Suprapubic skin (tissue), 4 donors: Measurements from ENCODE around the gene DOK5. TPM values are rescaled to one million over a fixed set of nuclear protein-coding genes. Genes with fewer than 3 reads are reported as not detected.
"Not testable (repeated sequence)": the region's sequence is repeated elsewhere in the genome, so short reads cannot be mapped to it uniquely, and the experiment has no call there.

Experiments
- DNase-seq, 2 donors: peaks; one replicate each; pipeline ENCODE4 v3.0.0-alpha.2; 2019; ENCODE audit warnings: low spot score in 2 of 2
- H3K27ac ChIP-seq: fragments of 200-600 bp; sonication (generic); one replicate; pipeline ENCODE4 v1.5.1; 2019
- H3K27me3 ChIP-seq: fragments of 200-600 bp; sonication (generic); one replicate; pipeline ENCODE4 v1.5.1; 2019
- H3K36me3 ChIP-seq: fragments of 200-600 bp; sonication (generic); one replicate; pipeline ENCODE4 v1.5.1; 2019
- H3K4me1 ChIP-seq: fragments of 200-600 bp; sonication (generic); one replicate; pipeline ENCODE4 v1.5.1; 2019
- H3K4me3 ChIP-seq: fragments of 200-600 bp; sonication (generic); one replicate; pipeline ENCODE4 v1.5.1; 2019; ENCODE audit warnings: mild to moderate bottlenecking
- H3K9me3 ChIP-seq: fragments of 200-600 bp; sonication (generic); one replicate; pipeline ENCODE4 v1.5.1; 2019
- EP300 ChIP-seq: sonication (generic); formaldehyde crosslinking; IDR thresholded peaks from one replicate; pipeline ENCODE4 v1.6.1; 2017; ENCODE audit warnings: antibody characterized with exemption
- POLR2A ChIP-seq, 2 donors: fragments of 450-650 bp; IDR thresholded peaks; one replicate each; pipeline ENCODE4 v1.6.1; 2017; ENCODE audit warnings: antibody characterized with exemption in 2 of 2, mild to moderate bottlenecking in 2 of 2, moderate library complexity in 2 of 2
- POLR2AphosphoS5 ChIP-seq, 3 donors: sonication (generic); formaldehyde crosslinking; IDR thresholded peaks; one replicate each; pipeline ENCODE4 v1.6.1; 2017; ENCODE audit warnings: antibody characterized with exemption in 3 of 3
- WGBS: methylation state at CpG from one replicate; pipeline ENCODE4 v1.1.5; 2018; 5-methylcytosine and 5-hydroxymethylcytosine counted together
- total RNA-seq, 4 donors: library from RNA; depleted of rRNA; stranded (reverse); fragments of >200 nt; gene quantifications; one replicate each; pipeline ENCODE4 v1.1.0, GENCODE V29; 2016
- TF ChIP-seq, protein P1 (sequence below), 2 donors: fragments of 200-600 bp in 1 of 2; fragments of 450-650 bp in 1 of 2; sonication (generic) in 1 of 2; IDR thresholded peaks; one replicate each; pipeline ENCODE4 v1.5.1; 2016 to 2019; ENCODE audit warnings: antibody characterized with exemption in 2 of 2, mild to moderate bottlenecking in 1 of 2, moderate library complexity in 1 of 2

The DOK5 gene
- total RNA-seq, 4 donors from 2014 or later, result 0.23 to 1.2 (median 0.89) TPM; not detected in 1

GRCh38 chr20:54474866-54475265, 527 bp upstream of the DOK5 start:
- 17% methylated on average over 10 of the region's 10 CpGs for WGBS
- Histone ChIP-seq H3K36me3 (no peaks in the 10 kb centered on the region), H3K27me3 (peaks cover 47% of the 10 kb centered on the region), H3K4me1 (peaks cover 20% of the 10 kb centered on the region), H3K9me3 (no peaks in the 10 kb centered on the region), H3K4me3 (peak overlapping the region; percentile 58), H3K27ac (no peak overlapping the region)
- no peak for DNase-seq
- TF ChIP-seq POLR2A (IDR thresholded peaks at IDR 0.05) (no peak), EP300 (no peak), POLR2AphosphoS5 (IDR thresholded peaks at IDR 0.05) (no peak)
- TF ChIP-seq, protein P1, sequence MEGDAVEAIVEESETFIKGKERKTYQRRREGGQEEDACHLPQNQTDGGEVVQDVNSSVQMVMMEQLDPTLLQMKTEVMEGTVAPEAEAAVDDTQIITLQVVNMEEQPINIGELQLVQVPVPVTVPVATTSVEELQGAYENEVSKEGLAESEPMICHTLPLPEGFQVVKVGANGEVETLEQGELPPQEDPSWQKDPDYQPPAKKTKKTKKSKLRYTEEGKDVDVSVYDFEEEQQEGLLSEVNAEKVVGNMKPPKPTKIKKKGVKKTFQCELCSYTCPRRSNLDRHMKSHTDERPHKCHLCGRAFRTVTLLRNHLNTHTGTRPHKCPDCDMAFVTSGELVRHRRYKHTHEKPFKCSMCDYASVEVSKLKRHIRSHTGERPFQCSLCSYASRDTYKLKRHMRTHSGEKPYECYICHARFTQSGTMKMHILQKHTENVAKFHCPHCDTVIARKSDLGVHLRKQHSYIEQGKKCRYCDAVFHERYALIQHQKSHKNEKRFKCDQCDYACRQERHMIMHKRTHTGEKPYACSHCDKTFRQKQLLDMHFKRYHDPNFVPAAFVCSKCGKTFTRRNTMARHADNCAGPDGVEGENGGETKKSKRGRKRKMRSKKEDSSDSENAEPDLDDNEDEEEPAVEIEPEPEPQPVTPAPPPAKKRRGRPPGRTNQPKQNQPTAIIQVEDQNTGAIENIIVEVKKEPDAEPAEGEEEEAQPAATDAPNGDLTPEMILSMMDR (IDR thresholded peaks at IDR 0.05), result no peak

- H3K27me3 ChIP-seq, result peaks cover 55% of the 10 kb centered on the region
- no peaks in the 10 kb centered on the region for H3K36me3 ChIP-seq
- H3K4me1 ChIP-seq, result peaks cover 20% of the 10 kb centered on the region
- DNase-seq, result peak in 1 of 2 donors; percentile 52
- no peaks in the 10 kb centered on the region for H3K9me3 ChIP-seq
- 4% methylated on average over 23 of the region's 32 CpGs for WGBS
- TF ChIP-seq EP300 (no peak), POLR2AphosphoS5 (IDR thresholded peaks at IDR 0.05) (no peak), POLR2A (IDR thresholded peaks at IDR 0.05) (no peak)
- TF ChIP-seq, protein P1 (IDR thresholded peaks at IDR 0.05), result no peak
- H3K27ac ChIP-seq, result no peak overlapping the region
- peak overlapping the region; percentile 58 for H3K4me3 ChIP-seq
These were observed 996 bp downstream of the DOK5 start for GRCh38 chr20:54476169-54477009.

GRCh38 chr20:54477191-54477955, 2.0 kb downstream of the DOK5 start:
- DNase-seq, result no peak
- peaks cover 55% of the 10 kb centered on the region for H3K27me3 ChIP-seq
- WGBS, result 21% methylated on average over 3 of the region's 3 CpGs
- TF ChIP-seq, protein P1 (IDR thresholded peaks at IDR 0.05), result no peak
- TF ChIP-seq POLR2A (IDR thresholded peaks at IDR 0.05) (no peak), EP300 (no peak), POLR2AphosphoS5 (IDR thresholded peaks at IDR 0.05) (no peak)
- no peaks in the 10 kb centered on the region for H3K9me3 ChIP-seq
- H3K36me3 ChIP-seq, result no peaks in the 10 kb centered on the region
- H3K4me1 ChIP-seq, result peaks cover 20% of the 10 kb centered on the region
- H3K27ac ChIP-seq, result no peak overlapping the region
- H3K4me3 ChIP-seq, result peak overlapping the region; percentile 58

DNA sequence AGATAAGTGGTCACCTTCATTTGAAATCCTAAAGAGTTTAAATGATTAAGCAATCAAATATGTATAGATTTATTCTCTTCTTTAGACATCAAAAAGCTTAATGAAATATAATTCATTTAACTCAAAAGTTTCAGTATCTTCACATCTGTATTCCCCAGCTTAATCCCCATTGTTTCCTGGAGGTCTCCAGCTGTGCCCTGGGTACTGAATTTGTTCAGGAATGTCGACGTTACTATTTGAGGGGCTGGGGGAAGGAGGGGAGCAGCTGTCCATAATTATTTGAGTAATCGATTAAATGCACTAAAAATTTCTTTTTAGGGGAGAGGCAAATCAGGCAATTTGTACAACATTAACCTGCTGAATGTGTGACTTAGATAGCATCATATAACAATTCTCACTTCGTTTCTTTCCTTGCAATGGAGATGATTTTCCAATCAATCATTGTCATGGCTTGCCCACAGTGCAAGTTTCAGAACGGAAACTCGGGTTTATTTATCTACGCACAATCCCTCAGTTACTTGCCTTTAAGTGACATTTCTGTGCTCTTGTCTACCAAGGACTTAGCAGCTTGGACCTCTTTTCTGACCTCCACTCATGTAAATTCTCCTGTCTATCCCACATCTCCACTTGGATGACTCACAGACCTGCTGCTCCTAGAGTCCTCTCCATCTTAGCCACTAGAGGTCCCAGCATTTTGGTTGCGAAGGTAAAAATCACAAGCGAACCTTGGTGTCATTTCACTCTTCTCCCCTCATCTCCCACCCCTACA, 3.9 kb downstream of the DOK5 start:
- Histone ChIP-seq H3K36me3 (no peaks in the 10 kb centered on the region), H3K4me3 (no peak overlapping the region), H3K27me3 (peaks cover 59% of the 10 kb centered on the region), H3K4me1 (peaks cover 20% of the 10 kb centered on the region), H3K27ac (no peak overlapping the region), H3K9me3 (no peaks in the 10 kb centered on the region)
- DNase-seq, result no peak
- WGBS, result 58% methylated on average over 9 of the region's 9 CpGs
- TF ChIP-seq EP300 (no peak), POLR2A (IDR thresholded peaks at IDR 0.05) (no peak), POLR2AphosphoS5 (IDR thresholded peaks at IDR 0.05) (no peak)
- TF ChIP-seq, protein P1 (IDR thresholded peaks at IDR 0.05), result no peak

DNA sequence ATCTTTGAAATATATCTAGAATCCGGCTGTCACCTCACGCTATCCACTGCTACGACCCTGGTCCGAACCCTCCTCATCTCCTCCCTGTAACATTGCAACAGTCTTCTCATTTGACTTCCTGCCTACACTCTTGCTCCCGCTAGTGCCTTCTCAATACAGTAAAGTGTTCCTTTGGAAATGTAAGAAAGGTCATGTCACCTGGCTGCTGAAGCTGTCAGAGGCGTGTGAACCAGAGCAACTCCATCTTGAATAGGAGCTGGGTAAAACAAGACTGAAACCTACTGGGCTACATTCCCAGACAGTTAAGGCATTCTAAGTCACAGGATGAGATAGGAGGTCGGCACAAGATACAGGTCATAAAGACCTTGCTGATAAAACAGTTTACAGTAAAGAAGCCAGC, 4.5 kb downstream of the DOK5 start:
- peaks cover 19% of the 10 kb centered on the region for H3K4me1 ChIP-seq
- H3K27me3 ChIP-seq, result peaks cover 56% of the 10 kb centered on the region
- not testable (repeated sequence) for H3K4me3 ChIP-seq, H3K36me3 ChIP-seq, H3K9me3 ChIP-seq, H3K27ac ChIP-seq, DNase-seq
- 85% methylated on average over 7 of the region's 7 CpGs for WGBS
